H9 (cell line): Measurements from ENCODE around the gene RHOC. TPM values are rescaled to one million over a fixed set of nuclear protein-coding genes. Genes with fewer than 3 reads are reported as not detected.

Source experiments
- DNase-seq: peaks from one replicate; pipeline ENCODE4 v3.0.0-alpha.2; 2017
- H2AFZ ChIP-seq: one replicate; pipeline ENCODE4 v1.6.1; 2013; ENCODE audit warnings: mild to moderate bottlenecking, low read length, control low read depth, moderate library complexity
- H2AK5ac ChIP-seq: 2 replicates; pipeline ENCODE4 v1.6.1; 2013; ENCODE audit warnings: low read length, control low read depth, mixed read lengths; ENCODE audit not compliant: insufficient read length
- H2BK120ac ChIP-seq: one replicate; pipeline ENCODE4 v1.6.1; 2013; ENCODE audit warnings: low read depth, mild to moderate bottlenecking, low read length, control low read depth, inconsistent platforms; ENCODE audit not compliant: poor library complexity, severe bottlenecking
- H2BK12ac ChIP-seq: 2 replicates; pipeline ENCODE4 v1.6.1; 2013; ENCODE audit warnings: low read length, control low read depth, mixed read lengths, low read depth; ENCODE audit not compliant: insufficient read length
- H2BK15ac ChIP-seq: 2 replicates; pipeline ENCODE4 v1.6.1; 2013; ENCODE audit warnings: low read depth, low read length, control low read depth
- H2BK20ac ChIP-seq: one replicate; pipeline ENCODE4 v1.6.1; 2013; ENCODE audit warnings: low read depth, mild to moderate bottlenecking, low read length, control low read depth, inconsistent platforms; ENCODE audit not compliant: poor library complexity, severe bottlenecking
- H2BK5ac ChIP-seq: 2 replicates; pipeline ENCODE4 v1.6.1; 2013; ENCODE audit warnings: low read length, control low read depth, mixed read lengths; ENCODE audit not compliant: insufficient read length
- H3K14ac ChIP-seq: 2 replicates; pipeline ENCODE4 v1.6.1; 2013; ENCODE audit warnings: low read length, control low read depth; ENCODE audit not compliant: insufficient read depth
- H3K18ac ChIP-seq: 2 replicates; pipeline ENCODE4 v1.6.1; 2013; ENCODE audit warnings: low read depth, mild to moderate bottlenecking, mixed read lengths, low read length, control low read depth; ENCODE audit not compliant: insufficient read length
- H3K23ac ChIP-seq: 2 replicates; pipeline ENCODE4 v1.6.1; 2013; ENCODE audit warnings: low read length, control low read depth, mixed read lengths, low read depth; ENCODE audit not compliant: insufficient read length
- H3K23me2 ChIP-seq: 2 replicates; pipeline ENCODE4 v1.6.1; 2013; ENCODE audit warnings: low read depth, mild to moderate bottlenecking, mixed read lengths, low read length, control low read depth; ENCODE audit not compliant: insufficient read length, poor library complexity, severe bottlenecking
- H3K27ac ChIP-seq: 2 replicates; pipeline ENCODE4 v1.5.1; 2013; ENCODE audit warnings: low read length, control low read depth, mixed read lengths, low read depth; ENCODE audit not compliant: insufficient read length
- H3K27me3 ChIP-seq: 2 replicates; pipeline ENCODE4 v1.6.1; 2013; ENCODE audit warnings: low read length, control low read depth, inconsistent platforms; ENCODE audit not compliant: insufficient read depth
- H3K4ac ChIP-seq: 2 replicates; pipeline ENCODE4 v1.6.1; 2013; ENCODE audit warnings: low read depth, mild to moderate bottlenecking, control low read depth, inconsistent platforms, low read length, moderate library complexity
- H3K4me1 ChIP-seq: 2 replicates; pipeline ENCODE4 v1.6.1; 2013; ENCODE audit warnings: low read length, control low read depth, inconsistent platforms; ENCODE audit not compliant: insufficient read depth
- H3K4me2 ChIP-seq: 2 replicates; pipeline ENCODE4 v1.6.1; 2013; ENCODE audit warnings: low read length, control low read depth, mixed read lengths; ENCODE audit not compliant: insufficient read length, insufficient read depth
- H3K56ac ChIP-seq: 2 replicates; pipeline ENCODE4 v1.6.1; 2013; ENCODE audit warnings: low read depth, mild to moderate bottlenecking, mixed read lengths, low read length, control low read depth; ENCODE audit not compliant: insufficient read length
- H3K79me1 ChIP-seq: 2 replicates; pipeline ENCODE4 v1.6.1; 2013; ENCODE audit warnings: low read depth, mild to moderate bottlenecking, moderate library complexity, low read length, control low read depth, inconsistent platforms; ENCODE audit not compliant: insufficient read depth, poor library complexity, severe bottlenecking
- H3K79me2 ChIP-seq: 2 replicates; pipeline ENCODE4 v1.6.1; 2013; ENCODE audit warnings: low read length, control low read depth, inconsistent platforms; ENCODE audit not compliant: insufficient read depth
- H3K9ac ChIP-seq: 2 replicates; pipeline ENCODE4 v1.6.1; 2013; ENCODE audit warnings: low read length, control low read depth, mixed read lengths; ENCODE audit not compliant: insufficient read length; ENCODE audit errors: extremely low read depth
- H3K9me3 ChIP-seq: one replicate; pipeline ENCODE4 v1.6.1; 2013; ENCODE audit warnings: low read depth, low read length, inconsistent platforms; ENCODE audit not compliant: control insufficient read depth
- H3T11ph ChIP-seq: one replicate; pipeline ENCODE4 v1.6.1; 2013; ENCODE audit warnings: mild to moderate bottlenecking, low read length, control low read depth, inconsistent platforms
- H4K20me1 ChIP-seq: one replicate; pipeline ENCODE4 v1.6.1; 2013; ENCODE audit not compliant: control insufficient read depth, insufficient read length, insufficient read depth
- H4K5ac ChIP-seq: 2 replicates; pipeline ENCODE4 v1.6.1; 2013; ENCODE audit warnings: low read depth, mild to moderate bottlenecking, mixed read lengths, low read length, control low read depth; ENCODE audit not compliant: insufficient read length
- H4K8ac ChIP-seq: replicated peaks from 2 replicates; pipeline ENCODE4 v1.6.1; 2013; ENCODE audit warnings: low read length, control low read depth, mixed read lengths, low read depth; ENCODE audit not compliant: insufficient read length
- H4K91ac ChIP-seq: 2 replicates; pipeline ENCODE4 v1.6.1; 2013; ENCODE audit warnings: low read depth, mild to moderate bottlenecking, moderate library complexity, mixed read lengths, low read length, control low read depth; ENCODE audit not compliant: insufficient read length
- H3K27ac Mint-ChIP-seq, 3 experiments: 2 replicates in 2 of 3; 3 replicates in 1 of 3; pipeline ENCODE4 v1.8.0; 2020 to 2021; ENCODE audit warnings: mixed read lengths in 3 of 3, mild to moderate bottlenecking in 1 of 3, moderate library complexity in 1 of 3
- H3K27me3 Mint-ChIP-seq: 2 replicates; pipeline ENCODE4 v1.8.0; 2021; ENCODE audit warnings: low read depth, mild to moderate bottlenecking, moderate library complexity, mixed read lengths
- H3K36me3 Mint-ChIP-seq, 3 experiments: 2 replicates in 2 of 3; 3 replicates in 1 of 3; pipeline ENCODE4 v1.8.0; 2020 to 2021; ENCODE audit warnings: low read depth in 3 of 3, mixed read lengths in 3 of 3; ENCODE audit not compliant: insufficient read depth in 1 of 3
- H3K4me1 Mint-ChIP-seq, 2 experiments: 2 replicates each; pipeline ENCODE4 v1.8.0; 2020; ENCODE audit warnings: mixed read lengths in 2 of 2
- H3K4me3 Mint-ChIP-seq, 2 experiments: 2 replicates in 1 of 2; 3 replicates in 1 of 2; pipeline ENCODE4 v1.8.0; 2020 to 2021; ENCODE audit warnings: mild to moderate bottlenecking in 2 of 2, mixed read lengths in 2 of 2, moderate library complexity in 1 of 2
- H3K9me3 Mint-ChIP-seq, 2 experiments: 2 replicates in 1 of 2; 3 replicates in 1 of 2; pipeline ENCODE4 v1.8.0; 2020; ENCODE audit warnings: mild to moderate bottlenecking in 2 of 2, mixed read lengths in 2 of 2, moderate library complexity in 1 of 2
- CTCF ChIP-seq: fragments of 200-600 bp; sonication (generic); conservative IDR thresholded peaks from 3 replicates; pipeline ENCODE4 v1.8.0; 2021; ENCODE audit warnings: antibody characterized with exemption, mild to moderate bottlenecking
- WGBS: extraction: QIAGEN DNeasy Blood & Tissue Kit; methylation state at CpG from one replicate; pipeline ENCODE4 v1.1.7; 2013; ENCODE audit warnings: missing lambda C conversion rate, low lambda C conversion rate, mixed read lengths; ENCODE audit not compliant: insufficient read length; ENCODE audit errors: extremely low coverage; 5-methylcytosine and 5-hydroxymethylcytosine counted together
- total RNA-seq: library from RNA; stranded (reverse); gene quantifications from 2 replicates; pipeline ENCODE4 v1.2.1, GENCODE V29; 2021

Gene RHOC
- total RNA-seq, 1 experiment from 2014 or later = 68.9 TPM

- Histone ChIP-seq H3K79me1 (no peaks in the 10 kb centered on the region), H3K23me2 (no peaks in the 10 kb centered on the region), H3K27me3 (peaks cover 3% of the 10 kb centered on the region; the same call in 1 of the 2 replicates), H3K23ac (no peak overlapping the region), H3K56ac (no peak overlapping the region), H4K8ac (no peak overlapping the region), H4K20me1 (peaks cover 4% of the 10 kb centered on the region), H2AFZ (no peak overlapping the region), H3K4me1 (peaks cover 4% of the 10 kb centered on the region; the same call in 1 of the 2 replicates), H4K91ac (no peak overlapping the region), H2BK15ac (no peak overlapping the region), H2BK20ac (no peak overlapping the region), H3K9me3 (no peaks in the 10 kb centered on the region), H3K14ac (no peak overlapping the region), H3K4ac (no peak overlapping the region), H4K5ac (no peak overlapping the region), H3T11ph (no peak overlapping the region), H2BK5ac (no peak overlapping the region), H2BK12ac (no peak overlapping the region), H3K4me2 (no peak overlapping the region), H2BK120ac (no peak overlapping the region), H3K9ac (no peak overlapping the region), H2AK5ac (no peak overlapping the region), H3K18ac (no peak overlapping the region), H3K79me2 (no peaks in the 10 kb centered on the region), H3K27ac (no peak overlapping the region)
- no peak for DNase-seq
- no peak overlapping the region for H3K27ac Mint-ChIP-seq
- no peaks in the 10 kb centered on the region for H3K9me3 Mint-ChIP-seq
- TF ChIP-seq CTCF = no peak
- peaks cover 32 to 81% (median 76%) of the 10 kb centered on the region in 3 experiments; a peak in 6 of 7 replicates for H3K36me3 Mint-ChIP-seq
- H3K4me3 Mint-ChIP-seq = no peak overlapping the region
- peaks cover 45 to 53% of the 10 kb centered on the region in 2 experiments for H3K4me1 Mint-ChIP-seq
- WGBS = no CpG with 5 or more reads among the region's 9 CpGs
- peaks cover 29% of the 10 kb centered on the region for H3K27me3 Mint-ChIP-seq
Measured at GRCh38 chr1:112697781-112698201, 9.1 kb downstream of the RHOC start.
